Measurements from ENCODE around the gene TTYH3. TPM values are rescaled to one million over a fixed set of nuclear protein-coding genes. Genes with fewer than 3 reads are reported as not detected.

Gene TTYH3
- total and polyA plus RNA-seq, 2 of the 8 experiments (the other 6 are each of a cell fraction or from before 2014, with no cell fraction given) = 66.2 to 169 TPM

DNA sequence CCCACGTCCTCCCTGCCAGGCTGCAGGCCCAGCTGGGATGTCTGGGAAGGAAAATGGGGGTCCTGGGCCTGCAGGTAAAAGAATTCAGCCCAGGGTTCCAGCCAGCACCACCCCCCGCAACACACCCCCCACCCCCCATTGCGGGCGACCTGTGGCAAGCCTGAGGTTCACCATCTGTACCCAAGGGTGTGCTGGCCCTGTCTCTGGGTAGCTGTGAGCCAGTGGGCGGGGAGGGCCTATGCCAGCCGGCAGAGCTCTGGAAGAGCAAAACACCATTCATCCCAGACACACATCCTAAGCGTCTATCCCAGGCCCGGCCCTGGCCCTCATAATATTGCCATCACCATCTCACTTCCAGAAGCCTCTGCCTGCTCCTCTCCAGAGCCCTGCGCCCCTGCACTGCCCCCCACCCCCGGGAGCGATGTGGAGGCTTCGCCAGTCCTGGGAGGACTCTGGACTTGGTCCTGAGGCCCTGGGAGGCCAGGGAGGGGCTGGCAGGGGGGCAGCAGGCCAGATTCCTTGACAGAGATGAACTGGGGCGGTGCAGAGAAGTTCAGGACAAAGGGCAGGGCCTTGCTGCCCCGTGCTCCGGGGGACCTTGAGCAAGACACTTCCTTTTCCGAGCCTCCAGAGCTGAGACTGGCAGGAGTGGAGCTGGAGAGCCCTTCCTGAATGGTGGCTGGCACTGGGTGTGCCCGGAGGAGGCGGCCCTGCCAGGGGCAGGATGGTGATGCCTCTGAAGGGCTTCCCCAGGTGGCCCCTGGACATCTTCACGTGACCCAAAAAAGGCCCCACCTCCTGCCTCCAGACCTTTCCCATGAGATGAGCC is 8.7 kb upstream of the TTYH3 start:
- no peak overlapping the region for H3K14ac ChIP-seq (ENCODE audit: insufficient read length)
- peak overlapping the region; percentile 84 for H3K4ac ChIP-seq (replicated peaks; ENCODE audit: insufficient read length, low read depth, low read length)
- H3K9me3 ChIP-seq (ENCODE audit: insufficient read depth in 2 of 2, low read depth in 1 of 2, low read length in 1 of 2) = no peaks in the 10 kb centered on the region
- H3K27ac ChIP-seq (ENCODE audit: low read depth, low read length) = no peak overlapping the region
- H3K79me2 ChIP-seq (ENCODE audit: control insufficient read depth in 1 of 2, insufficient read depth in 2 of 2, low read length in 2 of 2) = no peaks in the 10 kb centered on the region
- H2AK5ac ChIP-seq (ENCODE audit: low read depth, low read length) = no peak overlapping the region
- H3K4me2 ChIP-seq (ENCODE audit: insufficient read depth in 1 of 2, low read depth in 2 of 2, low read length in 2 of 2) = no peak overlapping the region
- WGBS, 2 experiments (ENCODE audit: extremely low coverage in 1 of 2, insufficient coverage in 1 of 2, insufficient read length in 1 of 2, insufficient replicate concordance in 2 of 2, low coverage in 1 of 2, low lambda C conversion rate in 2 of 2, missing lambda C conversion rate in 1 of 2) = 92% methylated on average over 17 of the region's 19 CpGs; no CpG with 5 or more reads in 1 of the 2 experiments
- no peak overlapping the region for H3K23ac ChIP-seq (ENCODE audit: insufficient read length)
- no peak overlapping the region for H3K56ac ChIP-seq (replicated peaks; ENCODE audit: insufficient read length, low read depth, low read length)
- H2BK5ac ChIP-seq (ENCODE audit: low read depth, low read length) = 0 out of 2 replicates have a peak overlapping the region, but pooled peaks have one; percentile 78
- H4K91ac ChIP-seq (replicated peaks; ENCODE audit: insufficient read length, low read length) = peak overlapping the region; percentile 85
- POLR2A ChIA-PET (ENCODE audit: partially characterized antibody) = interaction anchor here (0.8 to 2.4 kb wide), 3 partner anchors 8 to 13 kb away, joined by 4 to 7 read pairs (median 7); partner anchors contain the start of gene TTYH3
- peak overlapping the region; percentile 29; the same call in 1 of the 2 replicates for H2BK15ac ChIP-seq (ENCODE audit: low read length)
- H3K9ac ChIP-seq (replicated peaks in 1 of 4; ENCODE audit: extremely low read depth in 1 of 4, low read depth in 3 of 4, low read length in 3 of 4) = no peak overlapping the region
- no peak overlapping the region for H2BK120ac ChIP-seq (replicated peaks; ENCODE audit: low read depth, low read length)
- H2AFZ ChIP-seq (ENCODE audit: low read length) = no peak overlapping the region
- no peak overlapping the region for H3K4me3 ChIP-seq (ENCODE audit: extremely low read depth in 1 of 4, insufficient read depth in 2 of 4, low read depth in 3 of 4, low read length in 4 of 4)
- no peaks in the 10 kb centered on the region for H3K27me3 ChIP-seq (replicated peaks in 1 of 4; ENCODE audit: control insufficient read depth in 3 of 4, extremely low read depth in 1 of 4, insufficient read depth in 3 of 4, low read length in 3 of 4)
- H3K4me1 ChIP-seq (replicated peaks in 1 of 4; ENCODE audit: control insufficient read depth in 3 of 4, insufficient read depth in 4 of 4, low read length in 3 of 4) = peaks cover 0 to 23% (median 19%) of the 10 kb centered on the region in 4 experiments; a peak in 6 of 7 replicates
- H3K23me2 ChIP-seq (ENCODE audit: low read depth, low read length) = no peaks in the 10 kb centered on the region; the same call in 1 of the 2 replicates
- no peak for DNase-seq (ENCODE audit: low read depth in 1 of 2, low spot score in 2 of 2)
- FAIRE-seq = no peak
- no peak overlapping the region for H4K5ac ChIP-seq (ENCODE audit: insufficient read length, low read depth, low read length)
- H2BK12ac ChIP-seq (ENCODE audit: low read depth, low read length) = 0 out of 2 replicates have a peak overlapping the region, but pooled peaks have one; percentile 17
- H4K8ac ChIP-seq (ENCODE audit: extremely low read depth, insufficient read depth, low read length) = peak overlapping the region; percentile 88; the same call in 1 of the 2 replicates
- 0 out of 2 replicates have a peak overlapping the region, but pooled peaks have one; percentile 61 for H2BK20ac ChIP-seq (ENCODE audit: low read length)
- CTCF ChIA-PET (ENCODE audit: partially characterized antibody) = interaction anchor here (0.9 to 3.6 kb wide), 9 partner anchors 11 to 48 kb away, joined by 3 to 24 read pairs (median 5); no protein-coding TSS in a partner anchor
- no peaks in the 10 kb centered on the region for H3K79me1 ChIP-seq (ENCODE audit: low read depth, low read length)
- no peak overlapping the region for H3K18ac ChIP-seq (ENCODE audit: extremely low read depth, low read length)
- no peaks in the 10 kb centered on the region for H3K36me3 ChIP-seq (ENCODE audit: control insufficient read depth in 2 of 4, insufficient read depth in 4 of 4, low read length in 3 of 4)
- H4K20me1 ChIP-seq (replicated peaks in 1 of 2; ENCODE audit: control insufficient read depth in 1 of 2, insufficient read depth in 2 of 2, low read length in 2 of 2) = no peaks in the 10 kb centered on the region
- TF ChIP-seq ZNF274 (IDR thresholded peaks at IDR 0.05; ENCODE audit: borderline replicate concordance, extremely low read depth, low read length) = no peak

All from H1 (cell line).